ENCODE measurements around the gene NFASC.

DNA sequence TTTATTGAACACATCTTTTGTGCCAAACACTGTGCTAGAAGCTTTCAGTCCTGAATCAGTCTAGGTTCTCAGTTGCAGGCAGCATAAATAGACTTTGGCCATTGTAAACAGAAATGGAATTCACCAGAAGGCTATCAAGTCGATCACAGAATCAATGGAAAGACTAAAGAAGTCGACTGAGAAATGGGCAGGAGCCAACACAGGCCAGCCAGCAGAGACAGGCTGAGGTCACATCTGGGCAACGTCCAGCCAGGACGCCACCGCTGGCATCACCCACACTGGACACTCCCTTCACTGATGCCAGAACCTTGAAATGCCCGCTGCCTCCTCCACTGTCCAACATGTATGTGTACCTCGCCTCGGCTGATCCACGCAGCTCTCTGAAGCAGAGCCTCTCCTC is 166.9 kb downstream of the NFASC start:
- TF ChIP-seq CTCF (IDR thresholded peaks at IDR 0.05; ENCODE audit: poor library complexity) (no peak), EZH2 (IDR thresholded peaks at IDR 0.05; ENCODE audit: borderline replicate concordance) (no peak)

Data from hepatocyte (in vitro differentiated cells).